ENCODE data around the gene NDUFB4.
"Not testable (repeated sequence)": the region's sequence is repeated elsewhere in the genome, so short reads cannot be mapped to it uniquely, and the experiment has no call there.

NDUFB4 gene

DNA sequence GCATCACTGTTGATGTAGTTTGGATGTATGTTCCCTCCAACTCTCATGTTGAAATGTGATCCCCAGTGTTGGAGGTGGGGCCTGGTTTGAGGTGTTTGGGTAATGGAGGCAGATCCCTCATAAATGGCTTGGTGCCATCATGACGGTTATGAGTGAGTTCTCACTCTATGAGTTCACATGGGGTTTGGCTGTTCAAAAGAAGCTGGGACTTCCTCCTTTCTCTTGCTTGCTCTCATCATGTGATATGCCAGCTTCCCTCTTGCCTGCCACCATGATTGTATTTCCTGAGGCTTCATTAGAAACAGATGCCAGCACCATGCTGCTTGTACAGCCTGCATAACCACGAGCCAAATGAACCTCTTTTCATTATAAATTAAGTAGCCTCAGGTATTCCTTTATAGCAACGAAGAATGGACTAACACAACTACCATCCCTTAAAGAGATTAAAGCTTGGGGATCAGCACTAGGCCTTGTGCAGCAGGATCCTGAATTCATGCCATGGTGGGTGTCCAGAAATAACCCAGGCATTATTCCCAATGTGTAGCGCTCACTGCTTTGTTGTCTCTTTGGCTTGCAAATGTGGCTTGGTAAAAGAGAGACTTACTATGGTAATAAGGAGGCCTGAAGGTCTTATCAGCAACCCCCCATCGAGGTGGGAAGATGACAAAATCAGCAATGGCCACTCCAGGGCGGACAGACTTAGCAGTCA, 41.9 kb downstream of the NDUFB4 start:
- DNase-seq (ENCODE audit: low spot score), result no peak

DNA sequence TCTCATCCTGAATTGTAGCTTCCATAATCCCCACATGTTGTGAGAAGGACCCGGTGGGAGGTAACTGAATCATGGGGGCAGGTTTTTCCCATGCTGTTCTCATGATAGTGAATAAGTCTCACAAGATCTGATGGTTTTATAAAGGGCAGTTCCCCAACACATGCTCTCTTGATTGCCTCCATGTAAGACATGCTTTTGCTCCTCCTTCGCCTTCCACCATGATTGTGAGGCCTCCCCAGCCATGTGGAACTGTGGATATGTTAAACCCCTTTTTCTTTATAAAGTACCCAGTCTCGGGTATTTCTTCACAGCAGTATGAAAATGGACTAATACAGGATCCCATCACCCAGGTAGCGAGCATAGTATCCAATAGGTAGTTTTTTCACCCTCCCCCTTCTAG, 42.7 kb downstream of the NDUFB4 start:
- not testable (repeated sequence) for DNase-seq (ENCODE audit: low spot score)

DNA sequence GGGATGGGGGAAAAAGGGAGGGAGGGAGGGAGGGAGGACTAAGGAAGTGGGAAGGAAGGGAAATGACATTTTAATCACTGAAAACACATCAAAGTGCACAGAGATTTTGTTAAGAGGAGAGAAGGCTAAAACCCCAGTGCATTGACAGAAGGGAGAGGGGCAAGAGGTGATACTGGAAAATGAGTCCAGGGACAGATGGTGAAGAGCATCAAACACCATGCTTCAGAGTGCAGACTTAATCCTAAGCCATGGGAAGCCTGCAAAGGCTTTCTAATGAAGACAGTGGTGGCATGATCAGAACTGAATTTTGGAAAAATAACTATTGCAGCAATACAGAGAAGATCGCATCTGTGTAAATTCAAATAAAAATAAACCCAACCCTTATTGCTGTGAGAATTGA, 44.1 kb downstream of the NDUFB4 start:
- DNase-seq (ENCODE audit: low spot score), result no peak

DNA sequence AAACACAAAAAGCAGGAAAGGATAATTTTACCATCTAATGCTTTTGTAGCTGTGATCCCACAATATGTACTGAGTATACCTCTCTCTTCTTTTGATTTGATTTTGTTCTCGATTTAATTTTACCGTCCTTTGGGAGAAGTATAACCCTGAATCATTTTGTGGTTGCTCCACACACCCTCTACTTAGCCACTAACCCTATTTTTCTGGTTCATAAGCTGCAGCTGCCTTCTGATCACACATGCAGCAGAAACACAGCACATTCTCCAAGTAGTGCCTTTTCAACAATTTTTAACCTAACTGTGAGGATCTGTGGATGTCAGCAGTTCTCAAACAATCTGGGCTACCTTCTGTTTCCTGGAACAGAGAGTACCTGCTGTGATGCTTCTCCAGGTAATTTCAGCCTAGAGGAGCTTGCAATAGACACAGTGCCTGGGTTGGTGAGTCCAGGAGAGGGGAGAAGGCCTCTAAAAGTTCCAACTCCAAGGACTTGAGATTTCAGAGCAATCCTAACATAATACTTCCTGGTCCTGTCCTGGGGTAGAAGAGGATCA, 45.6 kb downstream of the NDUFB4 start:
- DNase-seq (ENCODE audit: low spot score), result no peak

DNA sequence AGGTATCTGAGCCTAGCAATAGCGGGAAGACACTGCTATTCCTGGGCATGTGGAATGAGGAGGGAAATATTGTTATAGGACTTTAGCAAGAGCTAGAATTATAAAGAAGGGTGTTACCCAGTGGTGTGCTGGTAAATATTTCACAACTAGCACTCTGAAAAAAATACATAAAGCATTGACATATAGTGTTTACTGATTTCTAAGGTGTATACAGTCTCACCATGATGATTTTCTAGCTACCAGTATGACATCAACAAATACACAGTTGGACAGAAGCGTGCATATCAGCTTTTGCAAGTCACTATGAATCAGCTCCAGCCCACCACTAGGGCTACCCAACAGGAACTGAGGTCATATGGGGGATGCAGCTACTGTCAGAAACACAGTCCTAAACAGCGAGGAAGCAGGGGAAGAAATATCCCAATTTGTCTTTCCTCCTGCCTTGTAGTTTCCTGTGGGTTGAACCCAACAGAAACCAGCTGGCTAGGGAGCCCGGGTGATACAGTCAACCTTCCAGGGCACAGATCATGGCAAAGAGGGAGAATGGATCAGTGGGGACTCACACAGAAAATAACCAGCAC, 46.3 kb downstream of the NDUFB4 start:
- no peak for DNase-seq (ENCODE audit: low spot score)

DNA sequence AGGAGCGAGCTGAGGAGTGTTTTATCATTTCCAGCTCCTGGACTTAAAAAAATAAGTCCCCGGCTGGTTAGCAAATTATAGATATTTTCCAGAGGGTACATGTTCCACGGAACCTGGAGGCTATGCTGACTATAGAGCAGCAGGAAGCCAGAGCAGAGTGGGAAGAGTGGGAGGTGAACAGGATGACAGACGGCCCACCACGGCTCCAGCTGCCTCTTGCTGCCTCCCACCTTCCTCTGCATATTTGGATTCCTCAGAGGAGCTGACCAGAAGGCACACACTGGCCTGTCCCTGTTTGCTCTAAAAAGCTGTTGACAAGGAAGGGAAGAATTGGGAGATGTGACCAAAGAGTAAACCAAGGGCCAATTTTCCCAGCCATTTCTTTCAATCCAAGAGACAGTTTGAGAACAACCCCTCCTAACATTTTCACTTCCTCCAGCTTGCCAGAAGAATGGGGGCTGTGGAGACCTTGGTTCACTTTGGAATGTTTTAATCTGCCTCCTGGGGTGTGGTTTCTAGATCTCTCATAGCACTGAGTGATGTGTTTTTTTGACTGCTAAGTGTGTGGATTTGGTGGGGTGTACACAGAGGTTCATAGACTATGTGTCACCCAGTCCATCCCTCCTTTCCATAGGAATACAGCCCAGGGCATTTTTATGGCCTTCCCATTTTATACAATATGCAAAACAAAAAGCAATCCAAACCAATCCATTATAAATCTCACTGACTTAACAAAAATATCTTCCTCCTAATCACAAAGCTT, 49.1 kb downstream of the NDUFB4 start:
- DNase-seq (ENCODE audit: low spot score), result no peak

DNA sequence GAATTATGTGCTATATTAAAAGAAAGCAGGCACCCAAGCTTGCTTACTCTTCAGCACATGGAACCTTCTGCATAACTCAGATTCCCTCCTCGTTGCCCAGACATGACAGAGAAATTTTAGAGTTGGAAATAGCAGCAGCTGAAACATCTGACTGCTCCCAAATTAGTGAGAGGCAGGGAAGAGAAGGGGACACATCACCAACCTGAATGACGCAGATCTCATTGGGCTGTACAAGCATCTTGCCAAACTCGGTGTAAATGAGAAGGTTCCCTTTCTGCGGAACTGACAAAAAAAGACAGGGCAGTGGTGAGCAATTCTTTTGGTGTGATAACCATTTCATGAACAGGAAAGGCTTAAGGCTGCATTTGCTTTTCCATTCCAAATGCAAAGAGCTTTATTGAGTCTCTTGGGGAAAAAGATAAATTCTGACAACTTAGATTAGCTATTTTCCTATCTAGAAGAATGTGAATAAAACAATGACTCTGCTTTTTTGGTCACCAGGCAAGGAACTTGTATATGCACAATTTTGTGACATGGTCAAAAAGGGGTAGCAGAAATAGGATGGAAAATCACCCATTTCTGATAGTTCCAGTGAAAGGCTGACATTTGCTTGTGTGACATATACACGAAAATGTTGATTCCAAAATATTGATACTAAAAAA, 50.8 kb downstream of the NDUFB4 start:
- no peak for DNase-seq (ENCODE audit: low spot score)

DNA sequence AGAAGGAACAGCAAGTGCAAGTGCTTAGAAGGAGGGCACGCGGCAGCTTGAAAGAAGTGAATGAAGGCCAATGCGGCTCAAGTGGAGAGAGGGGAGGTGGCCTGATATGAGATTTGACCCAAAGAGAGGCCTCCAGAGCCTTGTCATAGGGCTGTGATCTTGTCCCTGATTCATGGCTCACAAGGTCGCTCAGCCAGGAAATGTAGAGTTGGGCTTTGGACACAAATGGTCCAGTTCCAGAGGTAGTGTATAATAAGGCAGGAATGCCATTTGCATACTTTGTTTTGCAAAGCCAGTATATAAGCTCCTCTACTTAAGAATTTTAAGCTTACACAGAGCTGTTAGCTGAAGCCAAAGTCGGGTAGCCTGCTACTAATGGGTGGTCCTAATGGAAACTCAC, 52.2 kb downstream of the NDUFB4 start:
- no peak for DNase-seq (ENCODE audit: low spot score)

DNA sequence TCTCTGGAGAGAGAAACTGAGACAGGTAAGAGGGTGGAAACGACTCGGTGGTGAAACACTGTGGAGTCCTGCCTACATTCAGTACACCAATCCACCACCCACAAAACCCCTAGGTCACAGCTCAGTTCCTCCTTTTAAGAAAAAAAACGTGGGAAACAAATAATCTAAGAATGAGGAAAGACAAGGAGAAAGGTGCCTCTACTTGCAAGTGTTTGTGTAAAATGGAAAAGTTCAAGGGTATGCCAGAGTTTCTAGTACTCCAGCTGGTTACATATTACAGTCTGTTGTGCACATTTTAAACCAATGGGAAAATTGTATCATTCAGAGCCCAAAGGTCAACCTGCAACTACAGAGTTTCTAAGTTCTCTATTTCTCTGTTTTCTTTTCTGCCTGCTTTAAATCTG, 53.7 kb downstream of the NDUFB4 start:
- DNase-seq (ENCODE audit: low spot score), result no peak

DNA sequence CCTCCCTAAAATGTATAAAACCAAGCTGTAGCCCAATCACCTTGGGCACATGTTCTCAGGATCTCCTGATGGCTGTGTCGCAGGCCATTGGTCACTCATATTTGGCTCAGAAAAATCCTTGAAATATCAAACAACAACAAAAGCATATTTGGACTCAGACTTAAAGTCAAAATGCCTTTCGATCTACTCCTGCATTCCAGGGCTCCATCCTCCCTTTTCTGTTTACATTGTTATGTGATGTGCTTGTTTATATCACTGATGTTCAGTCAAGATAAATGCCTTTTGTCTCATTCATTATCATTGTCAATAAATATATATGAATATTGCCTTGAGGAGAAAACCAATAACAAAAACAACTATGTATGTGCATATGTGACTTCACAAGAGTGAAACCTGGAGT, 54.2 kb downstream of the NDUFB4 start:
- DNase-seq (ENCODE audit: low spot score), result no peak
